B cell (primary cell): ENCODE results near the gene COG8. TPM values are rescaled to one million over a fixed set of nuclear protein-coding genes. Genes with fewer than 3 reads are reported as not detected.

Experiments
- ATAC-seq: fragments of 200-7000 bp; cut with Tn5 transposase; one replicate; pipeline ENCODE4 v1.10.0; 2021; ENCODE audit warnings: low read depth, mild to moderate bottlenecking, moderate number of reproducible peaks, moderate library complexity
- CTCF ChIA-PET: fragments of 350-600 bp; sonication (Branson Sonifier 250); formaldehyde crosslinking; loops from one replicate; lab custom pipeline; 2021; ENCODE audit warnings: antibody characterized with exemption, inconsistent platforms; lab: Charles Lee
- POLR2A ChIA-PET: fragments of 350-600 bp; sonication (Branson Sonifier 250); formaldehyde crosslinking; loops from one replicate; lab custom pipeline; 2021; ENCODE audit warnings: antibody characterized with exemption; lab: Charles Lee
- DNase-seq: peaks from one replicate; pipeline ENCODE4 v3.0.0; 2013
- H2AFZ ChIP-seq: 2 replicates; pipeline ENCODE4 v1.6.1; 2012; ENCODE audit warnings: mild to moderate bottlenecking, low read depth, low read length; ENCODE audit not compliant: insufficient read depth, poor library complexity, severe bottlenecking
- H3K27ac ChIP-seq, 2 donors: 1 replicate in 1 of 2; 2 replicates in 1 of 2; pipeline ENCODE4 v1.5.1; 2012 to 2013; ENCODE audit warnings: low read length in 2 of 2, mild to moderate bottlenecking in 2 of 2, moderate library complexity in 1 of 2
- H3K27me3 ChIP-seq, 4 experiments: fragments of 200-600 bp in 1 of 4; sonication (generic) in 1 of 4; replicated peaks in 1 of 4; 1 replicate in 2 of 4; 2 replicates in 2 of 4; pipeline versions ENCODE4 v1.6.1 to v1.7.0; 2013 to 2016; ENCODE audit warnings: low read length in 3 of 4, mild to moderate bottlenecking in 2 of 4, mixed read lengths in 1 of 4, moderate library complexity in 1 of 4; ENCODE audit not compliant: insufficient read depth in 4 of 4, control insufficient read depth in 3 of 4; ENCODE audit errors: control extremely low read depth in 1 of 4
- H3K36me3 ChIP-seq, 2 experiments: replicated peaks in 1 of 2; 1 replicate in 1 of 2; 2 replicates in 1 of 2; pipeline versions ENCODE4 v1.6.1 to v1.7.1; 2013; ENCODE audit warnings: low read length in 1 of 2; ENCODE audit not compliant: insufficient read depth in 2 of 2, control insufficient read depth in 1 of 2; ENCODE audit errors: control extremely low read depth in 1 of 2, extremely low read depth in 1 of 2
- H3K4me1 ChIP-seq, 2 donors: fragments of 200-600 bp in 1 of 2; sonication (generic) in 1 of 2; 1 replicate in 1 of 2; 2 replicates in 1 of 2; pipeline versions ENCODE4 v1.5.1 to v1.6.1; 2013 to 2017; ENCODE audit warnings: low read length in 2 of 2; ENCODE audit not compliant: control insufficient read depth in 2 of 2, insufficient read depth in 2 of 2
- H3K4me2 ChIP-seq: replicated peaks from 2 replicates; pipeline ENCODE3; 2012; ENCODE audit warnings: mild to moderate bottlenecking, low read depth, low read length; ENCODE audit not compliant: poor library complexity, severe bottlenecking
- H3K4me3 ChIP-seq, 5 experiments: fragments of 200-600 bp in 1 of 5; sonication (generic) in 1 of 5; 1 replicate in 3 of 5; 2 replicates in 2 of 5; pipeline versions ENCODE4 v1.5.1 to v1.7.0; 2011 to 2016; ENCODE audit warnings: low read length in 4 of 5, mild to moderate bottlenecking in 4 of 5, low read depth in 2 of 5, control low read depth in 1 of 5, moderate library complexity in 1 of 5; ENCODE audit not compliant: insufficient read depth in 1 of 5; ENCODE audit errors: control extremely low read depth in 1 of 5, extremely low read depth in 1 of 5
- H3K79me2 ChIP-seq: fragments of 200-600 bp; sonication (generic); one replicate; pipeline ENCODE4 v1.6.0; 2016; ENCODE audit warnings: low read length; ENCODE audit not compliant: control insufficient read depth, insufficient read depth
- H3K9ac ChIP-seq: fragments of 200-600 bp; sonication (generic); 2 replicates; pipeline ENCODE4 v1.6.1; 2017; ENCODE audit warnings: mild to moderate bottlenecking, low read length, moderate library complexity
- H3K9me3 ChIP-seq, 3 donors: one replicate each; pipeline versions ENCODE4 v1.6.1 to v1.7.1; 2013; ENCODE audit warnings: low read length in 2 of 3; ENCODE audit not compliant: control insufficient read depth in 2 of 3, insufficient read depth in 1 of 3; ENCODE audit errors: control extremely low read depth in 1 of 3
- H4K20me1 ChIP-seq: 2 replicates; pipeline ENCODE4 v1.6.0; 2012; ENCODE audit warnings: mild to moderate bottlenecking, low read length; ENCODE audit not compliant: insufficient read depth, control insufficient read depth, poor library complexity, severe bottlenecking
- H3K27ac Mint-ChIP-seq: one replicate; pipeline ENCODE4 v1.8.0; 2021; ENCODE audit warnings: mixed read lengths
- H3K27me3 Mint-ChIP-seq: one replicate; pipeline ENCODE4 v1.8.0; 2021; ENCODE audit warnings: mixed read lengths
- H3K4me1 Mint-ChIP-seq: one replicate; pipeline ENCODE4 v1.8.0; 2021; ENCODE audit warnings: mixed read lengths
- H3K4me3 Mint-ChIP-seq: one replicate; pipeline ENCODE4 v1.8.0; 2021; ENCODE audit warnings: mixed read lengths
- H3K9me3 Mint-ChIP-seq: one replicate; pipeline ENCODE4 v1.8.0; 2022; ENCODE audit warnings: mixed read lengths; ENCODE audit not compliant: insufficient read depth
- CTCF ChIP-seq: fragments of 200-600 bp; IDR thresholded peaks from one replicate; pipeline ENCODE4 v1.8.0; 2022; ENCODE audit warnings: antibody characterized with exemption, mild to moderate bottlenecking
- EZH2 ChIP-seq: IDR thresholded peaks from 2 replicates; pipeline ENCODE4 v1.6.1; 2012; ENCODE audit warnings: borderline replicate concordance, low read depth, mild to moderate bottlenecking, moderate library complexity, low read length; ENCODE audit not compliant: insufficient read depth, poor library complexity, severe bottlenecking
- WGBS: methylation state at CpG from one replicate; pipeline ENCODE4 v1.1.5; 2013; ENCODE audit warnings: missing lambda C conversion rate; ENCODE audit not compliant: insufficient coverage; 5-methylcytosine and 5-hydroxymethylcytosine counted together
- intact Hi-C: fragments of 100-400 bp; cut with micrococcal nuclease; formaldehyde crosslinking; loops from one replicate; pipeline ENCODE4 v1.10.0; 2022
- polyA plus RNA-seq: library from polyadenylated mRNA; depleted of rRNA; stranded (reverse); fragments of >200 nt; gene quantifications from 2 replicates; pipeline ENCODE4 v1.2.3, GENCODE V29; 2012
- total RNA-seq, 2 donors: library from RNA; stranded (reverse); fragments of 120-200 nt in 1 of 2; gene quantifications; 1 replicate in 1 of 2; 2 replicates in 1 of 2; pipeline versions ENCODE4 v1.2.3 to v1.2.4, GENCODE V29; 2013 to 2022

Gene COG8
- total and polyA plus RNA-seq, 2 donors (not counting 1 experiment from before 2014, with no cell fraction given) = 34.4 to 61.6 TPM

- no peak overlapping the region for H3K27ac Mint-ChIP-seq
- POLR2A ChIA-PET = no interaction called here
- WGBS = 95% methylated on average over 7 of the region's 10 CpGs
These were observed 14.6 kb downstream of the COG8 start for GRCh38 chr16:69324585-69325253.

More at GRCh38 chr16:69324585-69325253, 14.6 kb downstream of the COG8 start:
- Histone ChIP-seq H3K27me3 (no peaks in the 10 kb centered on the region), H3K9ac (no peak overlapping the region), H3K27ac (no peak overlapping the region), H4K20me1 (peaks cover 75% of the 10 kb centered on the region), H2AFZ (no peak overlapping the region), H3K4me3 (no peak overlapping the region), H3K9me3 (no peaks in the 10 kb centered on the region), H3K36me3 (peaks cover 1 to 68% of the 10 kb centered on the region in 2 experiments), H3K4me1 (peaks cover 14 to 24% of the 10 kb centered on the region in 2 donors), H3K79me2 (peaks cover 72% of the 10 kb centered on the region), H3K4me2 (no peak overlapping the region)
- TF ChIP-seq CTCF (no peak), EZH2 (no peak)
- Mint-ChIP-seq H3K4me3 (no peak overlapping the region), H3K27me3 (no peaks in the 10 kb centered on the region), H3K4me1 (peaks cover 35% of the 10 kb centered on the region), H3K9me3 (no peaks in the 10 kb centered on the region)
- ATAC-seq = no peak
- intact Hi-C loops = no loop called here
- CTCF ChIA-PET = interaction anchor here (0.9 kb wide), 1 partner anchor 13 kb away, joined by 3 read pairs; no protein-coding TSS in a partner anchor
- no peak for DNase-seq
